ENCODE results near the gene COA1. TPM values are rescaled to one million over a fixed set of nuclear protein-coding genes. Genes with fewer than 3 reads are reported as not detected.
"Not testable (repeated sequence)": the region's sequence is repeated elsewhere in the genome, so short reads cannot be mapped to it uniquely, and the experiment has no call there.

The COA1 gene
- total and polyA plus RNA-seq, 9 of the 15 experiments (the other 6 are each of a cell fraction or from before 2014, with no cell fraction given): 98.9 to 463 (median 181) TPM

GRCh38 chr7:43600056-43600455 lies 129.3 kb downstream of the COA1 start:
- no peak overlapping the region for H3K4me2 ChIP-seq (ENCODE audit: insufficient read depth, low read length)
- no peak overlapping the region for H2AFZ ChIP-seq (ENCODE audit: low read depth, low read length)
- no peak for ATAC-seq
- no peak overlapping the region for H3K27ac ChIP-seq (ENCODE audit: extremely low read depth, low read depth, low read length)
- H3K9me1 ChIP-seq (ENCODE audit: control insufficient read depth, insufficient read depth, low read length): no peaks in the 10 kb centered on the region
- FAIRE-seq: no peak
- H3K4me3 ChIP-seq: no peak overlapping the region
- 0 out of 3 replicates have a peak, but pooled peaks cover under 1% of the 10 kb centered on the region for H3K79me2 ChIP-seq (ENCODE audit: control insufficient read depth, insufficient read depth, low read length)
- CTCF ChIA-PET (ENCODE audit: low intra/inter-chr PET ratio): no interaction called here
- no peaks in the 10 kb centered on the region for H3K9me3 ChIP-seq (replicated peaks; ENCODE audit: control insufficient read depth, insufficient read depth, low read depth, low read length)
- in situ Hi-C loops (cut with MboI): no loop called here
- BruUV-seq (replicated peaks): no TSS peak
- POLR2A ChIA-PET: interaction anchor here (0.6 kb wide), 1 partner anchor 26 kb away, joined by 3 read pairs; no protein-coding TSS in a partner anchor
- DNase-seq (ENCODE audit: extremely low read depth in 1 of 4, low spot score in 3 of 4): no peak
- intact Hi-C loops (cut with micrococcal nuclease): no loop called here
- no peaks in the 10 kb centered on the region for H4K20me1 ChIP-seq (replicated peaks; ENCODE audit: control insufficient read depth, insufficient read depth, low read length)
- peaks cover 21% of the 10 kb centered on the region; the same call in 2 of the 3 replicates for H3K36me3 ChIP-seq (ENCODE audit: control insufficient read depth, insufficient read depth, low read length)
- H3K4me1 ChIP-seq (replicated peaks in 1 of 2; ENCODE audit: control insufficient read depth in 2 of 2, insufficient read depth in 2 of 2, low read length in 2 of 2): no peaks in the 10 kb centered on the region
- no peaks in the 10 kb centered on the region for H3K27me3 ChIP-seq (ENCODE audit: control insufficient read depth in 2 of 2, insufficient read depth in 2 of 2, low read length in 2 of 2)
- H3K9ac ChIP-seq (ENCODE audit: insufficient read depth in 1 of 2, low read depth in 2 of 2, low read length in 2 of 2): no peak overlapping the region
- TF ChIP-seq, protein P1, sequence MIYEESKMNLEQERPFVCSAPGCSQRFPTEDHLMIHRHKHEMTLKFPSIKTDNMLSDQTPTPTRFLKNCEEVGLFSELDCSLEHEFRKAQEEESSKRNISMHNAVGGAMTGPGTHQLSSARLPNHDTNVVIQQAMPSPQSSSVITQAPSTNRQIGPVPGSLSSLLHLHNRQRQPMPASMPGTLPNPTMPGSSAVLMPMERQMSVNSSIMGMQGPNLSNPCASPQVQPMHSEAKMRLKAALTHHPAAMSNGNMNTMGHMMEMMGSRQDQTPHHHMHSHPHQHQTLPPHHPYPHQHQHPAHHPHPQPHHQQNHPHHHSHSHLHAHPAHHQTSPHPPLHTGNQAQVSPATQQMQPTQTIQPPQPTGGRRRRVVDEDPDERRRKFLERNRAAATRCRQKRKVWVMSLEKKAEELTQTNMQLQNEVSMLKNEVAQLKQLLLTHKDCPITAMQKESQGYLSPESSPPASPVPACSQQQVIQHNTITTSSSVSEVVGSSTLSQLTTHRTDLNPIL (CRISPR knock-in tag; IDR thresholded peaks at IDR 0.05): no peak
- 78% methylated on average over 3 of the region's 3 CpGs for WGBS (ENCODE audit: insufficient coverage, low coverage, missing lambda C conversion rate)

GRCh38 chr7:43596426-43596825 lies 132.9 kb downstream of the COA1 start:
- in situ Hi-C loops (cut with MboI): not testable (repeated sequence)
- WGBS (ENCODE audit: insufficient coverage, low coverage, missing lambda C conversion rate): 58% methylated on average over 4 of the region's 5 CpGs

More at GRCh38 chr7:43596426-43596825, 132.9 kb downstream of the COA1 start:
- H3K9ac ChIP-seq (ENCODE audit: insufficient read depth in 1 of 2, low read depth in 2 of 2, low read length in 2 of 2); H2AFZ ChIP-seq (ENCODE audit: low read depth, low read length); intact Hi-C loops (cut with micrococcal nuclease); H4K20me1 ChIP-seq (replicated peaks; ENCODE audit: control insufficient read depth, insufficient read depth, low read length); BruUV-seq (replicated peaks); H3K9me1 ChIP-seq (ENCODE audit: control insufficient read depth, insufficient read depth, low read length); H3K27ac ChIP-seq (ENCODE audit: extremely low read depth, low read depth, low read length); FAIRE-seq; H3K4me1 ChIP-seq (replicated peaks in 1 of 2; ENCODE audit: control insufficient read depth in 2 of 2, insufficient read depth in 2 of 2, low read length in 2 of 2); DNase-seq (ENCODE audit: extremely low read depth in 1 of 4, low spot score in 3 of 4); CTCF ChIA-PET (ENCODE audit: low intra/inter-chr PET ratio); ATAC-seq; H3K4me3 ChIP-seq; H3K27me3 ChIP-seq (ENCODE audit: control insufficient read depth in 2 of 2, insufficient read depth in 2 of 2, low read length in 2 of 2); H3K9me3 ChIP-seq (replicated peaks; ENCODE audit: control insufficient read depth, insufficient read depth, low read depth, low read length); H3K4me2 ChIP-seq (ENCODE audit: insufficient read depth, low read length): not testable (repeated sequence)
- peaks cover 28% of the 10 kb centered on the region for H3K79me2 ChIP-seq (ENCODE audit: control insufficient read depth, insufficient read depth, low read length)
- POLR2A ChIA-PET: interaction anchor here (0.6 kb wide), 1 partner anchor 13 kb away, joined by 3 read pairs; no protein-coding TSS in a partner anchor
- H3K36me3 ChIP-seq (ENCODE audit: control insufficient read depth, insufficient read depth, low read length): peaks cover 16% of the 10 kb centered on the region; the same call in 1 of the 3 replicates
